SU-DHL-6 (cell line): Measurements from ENCODE around the gene CASK.

Source experiments
- H2AFZ ChIP-seq: fragments of 200-600 bp; sonication (generic); 2 replicates; pipeline ENCODE4 v1.6.1; 2014; ENCODE audit warnings: low read depth, mild to moderate bottlenecking, moderate library complexity, mixed read lengths, antibody characterized with exemption, low read length; ENCODE audit not compliant: severe bottlenecking
- H3F3A ChIP-seq: fragments of 200-600 bp; shearing (Covaris generic); 2 replicates; pipeline ENCODE4 v1.6.0; 2016; ENCODE audit warnings: antibody characterized with exemption, mild to moderate bottlenecking; ENCODE audit not compliant: insufficient read depth
- H3K27ac ChIP-seq: fragments of 200-600 bp; sonication (generic); 2 replicates; pipeline ENCODE4 v1.5.1; 2016; ENCODE audit warnings: low read depth, mild to moderate bottlenecking, low read length, moderate library complexity, mixed read lengths
- H3K27me3 ChIP-seq: fragments of 200-600 bp; sonication (generic), shearing (Covaris generic); 2 replicates; pipeline ENCODE4 v1.6.0; 2014; ENCODE audit warnings: mild to moderate bottlenecking, low read length
- H3K36me3 ChIP-seq: fragments of 200-600 bp; sonication (generic); 2 replicates; pipeline ENCODE4 v1.6.1; 2014; ENCODE audit warnings: mild to moderate bottlenecking, low read length, mixed read lengths
- H3K4me2 ChIP-seq: fragments of 300-600, 200-600 bp; shearing (Covaris generic), sonication (generic); 2 replicates; pipeline ENCODE4 v1.6.0; 2014; ENCODE audit warnings: low read length, low read depth, mild to moderate bottlenecking; ENCODE audit not compliant: poor library complexity, severe bottlenecking
- H3K4me3 ChIP-seq: fragments of 200-600 bp; sonication (generic); 2 replicates; pipeline ENCODE4 v1.5.1; 2014; ENCODE audit warnings: antibody characterized with exemption, low read length, mild to moderate bottlenecking, mixed read lengths; ENCODE audit not compliant: insufficient read depth, poor library complexity, severe bottlenecking
- H3K79me2 ChIP-seq: fragments of 200-600 bp; sonication (generic); 2 replicates; pipeline ENCODE4 v1.6.1; 2014; ENCODE audit warnings: mild to moderate bottlenecking, low read length, moderate library complexity; ENCODE audit not compliant: insufficient read depth
- H3K9ac ChIP-seq: fragments of 200-600 bp; sonication (generic); 2 replicates; pipeline ENCODE4 v1.7.0; 2014; ENCODE audit warnings: mild to moderate bottlenecking, low read length
- H3K9me2 ChIP-seq: fragments of 200-600 bp; sonication (generic); replicated peaks from 2 replicates; pipeline ENCODE4 v1.6.1; 2014; ENCODE audit warnings: low read length; ENCODE audit not compliant: insufficient read depth
- H3K9me3 ChIP-seq: fragments of 200-600 bp; sonication (generic); 2 replicates; pipeline ENCODE4 v1.6.1; 2014; ENCODE audit warnings: low read length, mixed read lengths; ENCODE audit not compliant: insufficient read depth
- H4K20me1 ChIP-seq: fragments of 200-600 bp; sonication (generic); 2 replicates; pipeline ENCODE4 v1.6.1; 2014; ENCODE audit warnings: low read depth, mild to moderate bottlenecking, antibody characterized with exemption, low read length, moderate library complexity, mixed read lengths
- EZH2phosphoT487 ChIP-seq: fragments of 200-600 bp; sonication (generic), shearing (Covaris generic); conservative IDR thresholded peaks from 2 replicates; pipeline ENCODE4 v1.6.1; 2018; ENCODE audit warnings: mild to moderate bottlenecking, antibody characterized with exemption, low read length, moderate library complexity, mixed read lengths
- TF ChIP-seq, protein P1 (sequence below): fragments of 200-600 bp; sonication (generic); IDR thresholded peaks from one replicate; pipeline ENCODE4 v1.5.1; 2017; ENCODE audit warnings: antibody characterized with exemption, mild to moderate bottlenecking, low read length, moderate library complexity; ENCODE audit not compliant: insufficient read depth, poor library complexity, severe bottlenecking

The CASK gene

DNA sequence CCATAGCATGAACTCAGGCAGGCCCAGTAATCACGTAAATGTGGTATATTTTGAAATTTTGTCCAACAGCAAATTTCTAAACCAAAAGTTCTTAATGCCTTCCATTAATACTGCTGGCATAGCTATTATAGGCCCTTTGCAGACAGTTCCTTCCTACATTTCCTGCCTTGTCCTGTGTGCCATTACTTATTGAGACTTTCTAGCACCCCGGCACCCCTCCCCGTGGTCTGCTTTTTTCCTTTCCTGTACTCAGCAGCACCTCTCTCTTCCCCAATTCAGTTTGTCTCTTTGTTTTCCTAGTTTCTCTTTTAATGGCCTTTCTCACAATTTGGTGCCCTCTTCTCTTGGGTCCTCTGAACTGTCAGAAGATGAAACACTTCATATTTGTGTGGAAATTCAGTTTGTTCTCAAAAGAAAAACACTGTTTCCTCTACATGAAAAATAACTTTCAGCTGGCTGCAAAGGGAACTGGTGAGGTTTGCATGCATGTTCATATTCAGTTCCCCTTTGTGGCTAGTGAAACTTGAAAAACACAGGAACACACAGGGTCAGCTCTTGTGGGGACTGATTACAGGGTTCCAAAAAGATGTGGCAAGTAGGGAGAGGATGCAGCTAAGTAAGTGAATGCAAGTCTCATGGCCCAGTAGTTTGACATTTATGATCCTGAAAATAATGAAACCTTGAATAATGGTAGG, 217.5 kb downstream of the CASK start:
- no peak overlapping the region for H2AFZ ChIP-seq
- H3K9me2 ChIP-seq = no peaks in the 10 kb centered on the region
- no peaks in the 10 kb centered on the region for H3K36me3 ChIP-seq
- TF ChIP-seq, protein P1, sequence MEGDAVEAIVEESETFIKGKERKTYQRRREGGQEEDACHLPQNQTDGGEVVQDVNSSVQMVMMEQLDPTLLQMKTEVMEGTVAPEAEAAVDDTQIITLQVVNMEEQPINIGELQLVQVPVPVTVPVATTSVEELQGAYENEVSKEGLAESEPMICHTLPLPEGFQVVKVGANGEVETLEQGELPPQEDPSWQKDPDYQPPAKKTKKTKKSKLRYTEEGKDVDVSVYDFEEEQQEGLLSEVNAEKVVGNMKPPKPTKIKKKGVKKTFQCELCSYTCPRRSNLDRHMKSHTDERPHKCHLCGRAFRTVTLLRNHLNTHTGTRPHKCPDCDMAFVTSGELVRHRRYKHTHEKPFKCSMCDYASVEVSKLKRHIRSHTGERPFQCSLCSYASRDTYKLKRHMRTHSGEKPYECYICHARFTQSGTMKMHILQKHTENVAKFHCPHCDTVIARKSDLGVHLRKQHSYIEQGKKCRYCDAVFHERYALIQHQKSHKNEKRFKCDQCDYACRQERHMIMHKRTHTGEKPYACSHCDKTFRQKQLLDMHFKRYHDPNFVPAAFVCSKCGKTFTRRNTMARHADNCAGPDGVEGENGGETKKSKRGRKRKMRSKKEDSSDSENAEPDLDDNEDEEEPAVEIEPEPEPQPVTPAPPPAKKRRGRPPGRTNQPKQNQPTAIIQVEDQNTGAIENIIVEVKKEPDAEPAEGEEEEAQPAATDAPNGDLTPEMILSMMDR = no peak
- no peak for TF ChIP-seq EZH2phosphoT487
- H3K79me2 ChIP-seq = no peaks in the 10 kb centered on the region
- peak overlapping the region; percentile 47 for H3K9ac ChIP-seq
- no peaks in the 10 kb centered on the region for H3K27me3 ChIP-seq
- H3K4me2 ChIP-seq = peak overlapping the region; percentile 70
- no peaks in the 10 kb centered on the region for H4K20me1 ChIP-seq
- H3F3A ChIP-seq = peaks cover 23% of the 10 kb centered on the region
- H3K9me3 ChIP-seq = no peaks in the 10 kb centered on the region
- H3K27ac ChIP-seq = peak overlapping the region; percentile 97
- H3K4me3 ChIP-seq = peak overlapping the region; percentile 26

DNA sequence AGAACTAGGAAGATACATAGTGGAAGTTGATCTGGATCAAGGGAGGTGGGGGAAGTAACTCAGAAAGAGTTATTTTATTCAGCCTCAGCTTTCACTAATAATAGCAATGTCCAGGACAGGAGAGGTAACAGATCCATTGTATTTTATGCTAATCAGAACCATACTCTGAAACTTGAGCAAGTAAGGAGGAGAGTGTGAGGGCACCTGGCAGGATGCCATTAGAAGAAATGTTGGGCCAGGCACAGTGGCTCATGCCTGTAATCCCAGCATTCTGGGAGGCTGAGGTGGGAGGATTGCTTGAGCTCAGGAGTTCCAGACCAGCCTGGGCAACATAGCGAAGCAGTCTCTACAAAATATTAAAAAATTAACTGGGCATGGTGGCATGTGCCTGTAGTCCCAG, 218.3 kb downstream of the CASK start:
- no peaks in the 10 kb centered on the region for H3K79me2 ChIP-seq
- H3K4me3 ChIP-seq = no peak overlapping the region
- no peaks in the 10 kb centered on the region for H3K27me3 ChIP-seq
- no peak overlapping the region for H2AFZ ChIP-seq
- no peaks in the 10 kb centered on the region for H3K9me3 ChIP-seq
- H3K27ac ChIP-seq = peak overlapping the region; percentile 97
- H3K9me2 ChIP-seq = no peaks in the 10 kb centered on the region
- peaks cover 19% of the 10 kb centered on the region for H3F3A ChIP-seq
- TF ChIP-seq, protein P1 = no peak
- no peak for TF ChIP-seq EZH2phosphoT487
- H4K20me1 ChIP-seq = no peaks in the 10 kb centered on the region
- no peaks in the 10 kb centered on the region for H3K36me3 ChIP-seq
- peak overlapping the region; percentile 70 for H3K4me2 ChIP-seq
- 0 out of 2 replicates have a peak overlapping the region, but pooled peaks have one; percentile 47 for H3K9ac ChIP-seq

DNA sequence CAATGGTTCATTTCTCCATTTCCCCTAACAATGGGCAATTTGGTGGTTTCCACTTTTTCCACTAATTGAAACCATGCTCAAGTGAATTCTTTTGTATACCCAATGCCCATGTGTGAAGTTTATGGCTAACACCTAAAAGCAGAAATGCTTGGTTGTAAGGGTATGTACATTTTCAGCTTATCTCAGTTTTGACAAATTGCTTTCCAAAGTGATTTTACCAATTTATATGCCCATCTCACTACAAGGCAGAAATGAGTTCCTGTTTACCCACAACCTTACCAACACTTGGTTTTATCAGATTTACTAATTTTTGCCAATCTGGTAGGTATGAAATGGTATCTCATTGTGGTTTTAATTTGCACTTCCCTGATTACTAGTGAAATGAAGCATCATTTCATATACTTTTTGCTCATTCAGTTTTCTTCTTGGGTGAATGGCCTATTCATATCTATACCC, 219.8 kb downstream of the CASK start:
- Histone ChIP-seq H3K27me3 (no peaks in the 10 kb centered on the region), H3K9me2 (no peaks in the 10 kb centered on the region), H3K4me3 (no peak overlapping the region), H2AFZ (no peak overlapping the region), H3K36me3 (no peaks in the 10 kb centered on the region), H3K79me2 (no peaks in the 10 kb centered on the region), H3K9me3 (no peaks in the 10 kb centered on the region), H3K9ac (no peak overlapping the region), H4K20me1 (no peaks in the 10 kb centered on the region), H3F3A (peaks cover 18% of the 10 kb centered on the region), H3K27ac (no peak overlapping the region), H3K4me2 (no peak overlapping the region)
- TF ChIP-seq, protein P1 = no peak
- TF ChIP-seq EZH2phosphoT487 = no peak
